ENCODE results near the gene SLC25A17.
"Not testable (repeated sequence)": the region's sequence is repeated elsewhere in the genome, so short reads cannot be mapped to it uniquely, and the experiment has no call there.

Gene SLC25A17, protein sequence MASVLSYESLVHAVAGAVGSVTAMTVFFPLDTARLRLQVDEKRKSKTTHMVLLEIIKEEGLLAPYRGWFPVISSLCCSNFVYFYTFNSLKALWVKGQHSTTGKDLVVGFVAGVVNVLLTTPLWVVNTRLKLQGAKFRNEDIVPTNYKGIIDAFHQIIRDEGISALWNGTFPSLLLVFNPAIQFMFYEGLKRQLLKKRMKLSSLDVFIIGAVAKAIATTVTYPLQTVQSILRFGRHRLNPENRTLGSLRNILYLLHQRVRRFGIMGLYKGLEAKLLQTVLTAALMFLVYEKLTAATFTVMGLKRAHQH

DNA sequence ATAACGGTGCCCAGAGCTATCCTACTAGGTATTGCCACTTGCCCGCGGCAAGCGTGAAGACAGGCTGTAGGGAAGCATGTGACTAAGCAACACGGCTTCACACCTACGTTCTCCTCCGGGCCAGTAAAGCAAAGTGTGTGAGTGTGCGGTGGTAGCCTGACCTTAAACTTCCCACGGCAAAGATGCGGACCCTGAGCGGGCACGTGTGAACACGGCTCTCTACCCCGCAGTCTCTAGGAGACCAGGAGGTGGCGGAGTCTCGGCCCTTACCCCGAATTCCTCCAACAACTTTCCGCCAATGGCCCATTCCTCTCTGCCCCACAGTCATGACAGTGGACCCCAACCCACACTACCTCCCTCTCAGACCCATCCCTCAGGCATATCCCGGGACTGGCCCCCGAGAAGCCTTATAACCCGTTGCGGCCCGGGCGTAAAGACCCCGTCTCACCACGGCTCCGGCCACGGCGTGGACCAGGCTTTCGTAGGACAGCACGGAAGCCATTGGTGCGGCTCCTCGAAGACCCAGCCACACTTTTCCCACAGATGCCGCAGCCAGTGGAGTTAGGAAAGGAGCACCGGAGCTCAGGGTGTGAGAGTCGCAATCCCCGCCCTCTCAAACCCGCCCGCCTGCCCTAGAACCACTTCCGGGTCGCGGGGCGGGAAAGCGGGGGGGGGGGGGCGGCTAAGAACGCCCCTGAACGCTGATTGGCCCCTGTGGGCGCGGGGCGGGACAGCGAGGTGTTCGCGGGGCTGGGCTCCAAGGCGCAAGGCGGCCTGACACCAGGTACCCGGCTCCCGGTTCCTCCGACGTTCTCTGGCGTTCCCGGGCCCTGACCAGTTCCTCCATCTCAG is at the start of gene SLC25A17:
TSS of gene SLC25A17 (minus strand) at position 600 of the 852 bp plus-strand sequence. CDS start at position 502, 98 bp downstream.
- DNase-seq, result peak; percentile 72 to 89

DNA sequence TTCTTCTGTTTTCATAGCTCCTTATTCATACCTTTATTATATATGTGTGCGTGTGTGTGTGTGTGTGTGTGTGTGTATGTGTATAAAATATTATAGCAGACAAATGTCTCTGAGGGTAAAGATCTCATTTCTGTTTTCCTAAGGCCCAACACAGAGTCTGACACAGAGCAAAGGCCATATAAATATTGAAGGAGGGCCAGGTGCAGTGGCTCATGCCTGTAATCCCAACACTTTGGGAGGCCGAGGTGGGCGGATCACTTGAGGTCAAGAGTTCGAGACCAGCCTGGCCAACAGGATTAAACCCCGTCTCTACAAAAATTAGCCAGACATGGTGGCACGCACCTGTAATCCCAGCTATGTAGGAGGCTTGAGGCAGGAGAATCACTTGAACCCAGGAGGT is 49.2 kb upstream of the SLC25A17 start:
- not testable (repeated sequence) for DNase-seq

DNA sequence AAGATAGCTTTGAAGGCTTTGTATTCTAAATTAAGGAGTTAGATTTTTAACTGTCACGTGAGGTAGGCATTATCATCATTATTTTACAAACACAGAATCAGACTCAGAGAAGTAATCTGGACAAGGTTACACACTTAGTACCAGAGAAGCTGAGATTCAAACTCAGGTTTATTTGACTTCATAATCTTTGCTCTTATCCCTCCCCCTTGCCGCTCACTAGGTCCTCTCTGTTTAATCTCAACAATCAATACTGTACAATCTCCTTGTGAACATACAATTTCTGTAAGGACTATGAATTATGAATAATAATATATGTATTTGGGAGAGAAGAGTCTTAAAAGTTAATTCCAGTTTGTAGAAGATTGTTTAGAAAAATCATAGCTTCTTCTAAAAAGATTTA is 48.0 kb upstream of the SLC25A17 start:
- DNase-seq, result no peak

DNA sequence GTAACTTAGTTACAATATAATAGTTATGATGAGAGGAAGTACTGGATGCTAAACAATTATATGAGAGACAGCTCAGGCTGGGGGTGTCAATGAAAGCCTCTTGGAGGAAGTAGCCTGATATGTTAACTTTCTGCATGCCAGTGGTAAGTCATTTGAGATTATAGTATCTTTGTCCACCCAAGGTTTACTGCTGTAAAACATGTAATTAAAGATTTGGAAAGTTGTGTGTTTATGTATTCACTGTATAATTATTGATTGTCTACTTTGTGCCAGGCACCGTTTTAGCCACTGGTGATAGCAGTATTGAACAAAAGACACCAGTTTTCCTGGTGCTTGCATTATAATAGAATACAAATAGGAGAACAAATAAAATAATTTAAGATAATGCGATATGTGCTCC is 43.4 kb upstream of the SLC25A17 start:
- DNase-seq, result no peak

DNA sequence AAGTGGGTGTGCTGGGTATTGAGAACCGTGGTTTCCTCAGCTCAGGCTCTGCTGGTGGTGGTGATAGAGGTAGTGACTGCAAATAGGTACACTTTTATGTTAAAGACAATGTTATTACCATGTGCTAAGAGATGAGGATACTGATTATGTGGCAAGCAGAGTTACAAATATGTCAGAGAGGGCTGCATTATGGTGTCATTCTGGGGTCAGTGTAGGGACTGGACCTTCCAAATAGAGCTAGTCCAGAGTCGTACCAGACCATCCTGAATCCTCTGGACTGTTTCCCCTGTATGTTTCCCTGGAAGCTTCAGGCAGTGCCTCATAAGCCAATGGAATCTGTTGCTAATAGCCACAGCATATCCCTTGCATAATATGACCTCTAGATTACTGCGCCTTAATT is 42.9 kb upstream of the SLC25A17 start, which contains the start of gene DNAJB7:
TSS of gene DNAJB7 (minus strand) at position 101 of the 400 bp plus-strand sequence. CDS start 119 bp downstream, outside the sequence.
- DNase-seq, result no peak

DNA sequence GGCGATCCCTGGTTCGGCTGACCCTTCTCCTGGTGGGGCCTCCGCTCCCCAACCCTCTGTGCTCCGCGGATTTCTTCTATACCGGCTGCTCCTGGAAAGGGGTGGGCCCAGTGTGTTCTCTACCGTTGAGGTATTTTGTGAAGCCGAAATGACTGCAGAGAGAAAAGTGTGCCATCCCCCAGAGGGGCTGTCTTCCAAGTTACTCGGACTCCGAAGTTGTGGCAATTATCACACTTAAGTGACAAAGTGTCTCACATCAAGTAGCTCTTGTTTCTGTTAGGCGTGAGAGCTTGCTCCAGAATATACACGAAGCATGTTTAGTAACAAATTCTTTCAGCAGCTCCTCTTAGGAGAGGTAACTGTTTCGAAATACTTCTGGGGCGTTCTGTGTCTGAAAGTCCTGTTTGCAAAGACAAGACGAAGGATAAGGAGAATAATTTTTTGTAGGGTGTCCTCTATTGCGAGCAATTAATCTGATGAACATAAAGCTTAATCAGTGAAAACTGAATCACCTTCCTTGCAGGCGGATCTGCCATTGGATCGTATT is 38.2 kb upstream of the SLC25A17 start:
- no peak for DNase-seq

DNA sequence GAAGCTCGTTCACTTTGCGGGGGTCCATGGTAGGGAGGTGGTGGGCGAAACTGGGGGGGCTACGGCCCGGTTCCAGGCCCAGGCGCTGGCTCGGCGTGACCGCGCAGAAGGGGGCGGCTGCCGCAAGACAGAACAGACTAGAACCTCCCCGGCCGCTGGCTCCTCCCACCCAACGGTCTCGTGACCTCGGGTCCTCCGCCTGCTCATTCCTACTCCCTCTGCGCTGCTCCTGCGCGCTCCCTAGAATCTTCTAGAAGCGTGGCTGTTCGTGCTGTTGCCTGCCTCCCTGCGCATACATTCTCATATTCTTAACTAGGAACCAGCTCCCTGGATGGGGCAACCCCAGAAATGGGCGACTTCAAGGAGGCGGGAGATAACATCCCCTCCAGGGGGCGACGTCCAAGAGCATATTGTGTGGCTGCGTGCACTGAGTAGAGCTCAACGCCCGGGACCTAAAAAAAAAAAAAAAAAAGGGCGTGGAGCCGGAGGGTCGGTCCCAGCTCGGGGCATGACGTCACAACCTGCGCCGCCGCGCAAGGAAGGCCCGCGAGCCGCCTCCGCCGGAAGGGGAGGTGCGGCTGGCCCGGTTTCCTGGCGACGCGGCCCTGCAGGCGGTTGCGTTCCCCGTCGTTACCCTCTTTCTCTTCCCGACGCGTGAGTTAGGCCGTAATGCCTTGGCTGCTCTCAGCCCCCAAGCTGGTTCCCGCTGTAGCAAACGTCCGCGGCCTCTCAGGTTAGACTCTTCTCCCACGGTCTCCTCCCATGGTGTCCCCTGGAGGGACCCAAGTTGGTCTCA is 37.6 kb upstream of the SLC25A17 start, which contains the start of the genes ST13 and XPNPEP3:
TSS of gene ST13 (minus strand) at position 127 of the 796 bp plus-strand sequence. CDS start at position 28, 99 bp downstream.
TSS of gene XPNPEP3 (plus strand) at position 636 of the 796 bp plus-strand sequence. CDS start at position 670, 34 bp downstream.
- peak; percentile 97 for DNase-seq

DNA sequence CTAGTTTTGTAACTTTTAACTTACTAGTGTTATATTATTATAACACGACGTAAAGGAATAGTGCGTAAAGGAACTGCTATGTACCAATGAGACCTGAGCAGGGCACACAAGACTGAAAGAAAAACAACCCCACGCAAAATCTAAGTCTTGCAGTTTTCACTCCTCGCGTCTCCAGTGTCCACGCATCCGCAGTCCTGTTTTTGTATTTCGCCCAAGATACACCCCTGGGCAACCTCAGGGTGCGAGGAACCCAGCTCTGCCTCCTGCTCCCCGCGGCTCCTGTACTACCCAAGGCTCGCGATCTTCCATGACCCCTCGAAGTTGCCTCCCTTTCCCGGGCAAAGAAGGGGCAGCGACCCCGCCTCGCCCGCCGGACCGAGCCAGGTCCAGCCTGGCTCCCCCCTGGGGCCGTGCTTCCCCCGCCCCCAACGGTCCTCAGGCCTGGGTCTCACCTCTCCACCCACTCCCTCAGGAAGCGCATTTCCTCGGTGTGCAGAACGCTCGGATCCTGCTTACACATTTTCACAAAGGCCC is 36.9 kb upstream of the SLC25A17 start:
- peak; percentile 38 to 41 for DNase-seq

DNA sequence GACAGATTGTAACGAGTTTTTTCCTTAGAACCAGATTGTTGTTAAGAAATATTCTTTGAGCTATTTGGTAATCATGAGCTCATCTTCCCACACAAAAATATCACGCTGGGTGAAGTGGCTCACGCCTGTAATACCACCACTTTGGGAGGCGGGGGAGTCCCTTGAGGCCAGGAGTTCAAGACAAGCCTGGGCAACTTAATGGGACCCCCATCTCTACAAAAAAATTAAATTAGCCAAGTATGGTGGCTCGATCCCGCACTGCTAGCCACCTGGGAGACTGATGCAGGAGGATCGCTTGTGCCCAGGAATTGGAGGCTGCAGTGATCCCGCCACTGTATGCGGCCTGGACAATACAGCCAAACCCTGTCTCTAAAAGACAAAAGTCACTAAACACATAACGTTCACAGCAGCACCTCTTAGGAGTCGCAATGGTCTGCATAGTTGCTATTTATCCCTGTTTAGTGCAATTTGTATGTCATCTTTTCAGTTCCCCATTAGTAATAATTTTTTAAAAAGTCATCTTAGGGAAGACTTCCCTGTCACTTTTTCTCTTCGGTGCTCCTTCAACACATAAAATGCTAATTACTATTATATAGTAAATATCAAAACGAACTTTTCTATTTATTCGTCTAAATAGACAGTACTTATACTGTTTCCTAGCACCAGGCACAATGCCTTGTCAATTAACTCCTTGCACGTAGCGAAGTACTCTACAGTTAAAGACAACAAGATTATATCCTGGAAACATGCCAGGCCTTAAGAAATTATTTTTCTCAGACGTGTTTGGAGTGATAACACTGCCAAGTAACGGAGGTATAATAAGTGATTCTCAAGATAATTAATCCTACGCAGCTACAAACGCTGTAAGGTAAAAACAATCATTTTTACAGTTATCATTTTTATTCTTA is 36.2 kb upstream of the SLC25A17 start:
- DNase-seq, result peak in 1 of 2 experiments; percentile 31

DNA sequence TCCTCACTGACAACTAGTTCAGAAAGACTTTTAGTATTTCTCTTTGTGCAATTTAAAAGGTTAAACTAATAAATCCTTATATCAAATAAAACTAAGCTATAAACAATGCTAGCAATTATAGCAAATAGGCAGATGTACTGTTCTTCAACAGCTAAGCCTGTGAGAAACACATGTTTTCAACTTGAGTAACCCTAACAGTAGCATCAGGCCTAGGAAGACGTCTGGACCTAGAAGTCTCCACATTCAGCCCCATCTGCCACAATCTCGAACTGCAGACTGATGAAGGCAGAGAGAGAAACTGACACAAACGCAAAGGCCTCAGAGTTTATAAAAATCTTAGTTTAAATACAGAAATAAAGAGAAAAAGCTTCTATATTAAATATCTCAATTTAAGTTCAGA is 34.8 kb upstream of the SLC25A17 start:
- peak in 1 of 2 experiments; percentile 52 for DNase-seq

DNA sequence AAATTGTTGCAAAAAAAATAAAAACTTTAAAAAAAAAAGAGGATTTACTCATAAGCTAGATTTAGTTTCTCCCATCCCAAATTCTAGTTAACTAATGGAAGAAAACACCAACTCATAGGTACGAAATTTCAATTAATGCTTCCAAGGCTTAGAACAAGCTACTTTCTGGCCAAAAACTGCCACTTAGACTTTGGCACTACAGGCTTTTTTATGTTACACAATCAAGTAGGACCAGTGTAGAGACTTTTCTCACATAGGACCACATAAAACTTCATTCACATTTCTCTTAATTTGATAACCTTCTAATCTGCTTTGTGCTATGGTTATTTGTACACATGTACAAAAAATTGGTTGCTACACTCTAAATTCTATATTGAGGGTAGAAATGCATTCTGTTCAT is 34.2 kb upstream of the SLC25A17 start:
- no peak for DNase-seq

DNA sequence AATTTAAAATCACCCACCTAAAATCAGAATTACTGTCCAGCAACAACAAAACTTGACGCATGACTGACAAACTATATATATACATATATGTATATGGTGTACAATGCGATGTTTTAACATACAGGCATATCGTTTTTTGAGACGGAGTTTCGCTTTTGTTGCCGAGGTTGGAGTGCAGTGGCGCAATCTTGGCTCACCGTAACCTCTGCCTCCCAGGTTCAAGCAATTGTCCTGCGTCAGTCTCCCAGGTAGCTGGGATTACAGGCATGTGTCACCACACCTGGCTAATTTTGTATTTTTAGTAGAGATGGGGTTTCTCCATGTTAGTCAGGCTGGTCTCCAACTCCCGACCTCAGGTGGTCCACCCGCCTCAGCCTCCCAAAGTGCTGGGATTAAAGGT is 26.7 kb upstream of the SLC25A17 start:
- not testable (repeated sequence) for DNase-seq

DNA sequence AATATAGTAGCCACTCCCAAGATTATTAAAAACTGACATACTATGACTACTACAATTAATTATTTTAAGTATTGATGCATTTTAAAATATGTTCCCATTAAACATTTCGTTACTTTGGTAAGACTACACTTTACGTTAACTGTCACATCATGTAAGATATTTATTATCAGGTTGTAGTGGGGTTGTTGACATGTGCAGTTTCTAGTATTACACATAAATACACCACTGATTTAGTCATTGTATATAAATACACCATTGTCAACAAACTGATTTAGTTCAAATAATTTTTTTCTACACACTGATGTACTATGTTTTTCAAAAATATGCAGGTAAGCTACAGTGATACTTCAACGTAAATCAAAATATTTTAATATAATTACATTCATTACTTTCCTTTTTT is 25.8 kb upstream of the SLC25A17 start:
- no peak for DNase-seq

DNA sequence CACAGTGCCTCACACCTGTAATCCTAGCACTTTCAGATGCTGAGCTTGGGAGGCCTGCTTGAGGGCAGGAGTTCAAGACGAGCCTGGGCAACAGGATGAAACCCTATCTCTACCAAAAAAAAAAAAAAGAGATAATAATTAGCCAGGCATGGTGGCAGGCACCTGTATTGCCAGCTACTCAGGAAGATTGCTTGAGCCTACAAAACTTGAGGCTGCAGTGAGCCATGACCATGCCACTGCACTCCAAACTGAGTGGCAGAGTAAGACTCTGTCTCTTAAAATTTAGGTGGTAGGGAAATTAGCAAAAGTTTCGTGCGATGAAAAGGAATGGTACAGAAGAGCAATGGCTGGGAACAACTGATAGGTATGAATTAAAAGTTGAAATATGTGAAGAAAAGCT is 19.3 kb upstream of the SLC25A17 start:
- no peak for DNase-seq

DNA sequence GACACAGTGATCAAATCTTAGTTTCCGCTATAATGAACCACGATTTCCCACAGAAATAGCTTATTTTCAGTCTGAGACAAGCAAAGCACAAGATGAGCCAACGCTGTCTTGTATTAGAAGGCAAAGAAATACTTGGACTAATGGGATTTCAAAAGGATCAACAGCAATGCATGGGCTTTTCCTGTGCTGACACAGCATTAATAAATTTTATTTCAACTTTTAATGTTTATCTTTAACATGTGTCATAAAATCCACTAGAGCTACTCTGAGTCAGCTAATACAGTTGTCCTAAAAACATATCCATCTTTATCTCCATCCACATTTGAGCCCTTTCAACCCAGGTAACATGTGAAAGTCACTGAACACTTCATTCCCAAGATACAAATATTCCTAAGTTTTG is 15.5 kb upstream of the SLC25A17 start:
- DNase-seq, result no peak

DNA sequence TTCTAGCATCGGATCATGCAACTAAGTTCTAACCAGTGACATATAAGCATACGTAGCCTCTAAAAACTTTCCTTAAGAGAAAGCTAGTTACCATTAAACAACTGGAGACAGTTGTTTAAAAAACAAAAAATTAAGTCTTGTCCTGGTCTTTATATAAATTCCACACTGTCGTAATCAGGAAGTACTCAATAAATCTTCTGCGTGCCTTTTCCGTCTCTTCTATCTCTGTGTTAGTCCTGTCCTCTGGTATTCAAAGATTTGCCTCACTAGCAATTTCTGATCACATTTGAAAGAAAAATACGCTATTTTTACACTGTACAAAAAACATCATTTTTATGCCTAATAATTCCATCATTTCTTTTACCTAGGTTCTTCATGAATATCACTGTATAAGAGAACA is 10.0 kb upstream of the SLC25A17 start:
- no peak for DNase-seq

DNA sequence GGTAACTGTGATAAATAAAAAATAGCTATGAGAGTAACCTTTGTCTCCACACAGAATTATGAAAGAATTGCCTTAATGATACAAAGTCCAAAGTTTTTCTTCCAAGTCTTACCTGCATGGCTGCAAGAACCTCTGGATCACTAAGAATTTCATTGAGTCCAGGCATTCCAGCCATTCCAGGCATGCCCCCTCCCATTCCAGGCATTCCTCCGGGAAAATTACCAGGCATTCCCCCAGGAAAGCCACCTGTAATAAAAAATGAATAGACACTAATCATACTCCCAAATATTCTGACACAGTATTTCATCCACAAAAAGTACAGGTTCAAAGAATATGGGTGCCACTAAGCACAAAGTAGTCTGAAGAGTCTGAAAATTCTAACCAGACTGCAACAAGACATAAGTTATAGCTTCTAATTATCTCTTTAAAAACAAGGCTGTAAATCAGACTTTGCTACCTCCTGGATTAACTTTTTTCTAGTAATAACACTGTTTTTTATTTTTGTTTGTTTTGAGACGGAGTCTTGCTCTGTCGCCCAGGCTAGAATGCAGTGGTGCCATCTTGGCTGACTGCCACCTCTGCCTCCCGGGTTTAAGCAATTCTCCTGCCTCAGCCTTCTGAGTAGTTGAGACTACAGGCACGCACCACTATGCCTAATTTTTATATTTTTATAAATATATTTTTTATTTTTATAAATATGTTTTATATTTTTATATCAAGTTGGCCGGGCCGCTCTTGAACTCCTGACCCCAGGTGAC is 8.0 kb upstream of the SLC25A17 start:
- no peak for DNase-seq

DNA sequence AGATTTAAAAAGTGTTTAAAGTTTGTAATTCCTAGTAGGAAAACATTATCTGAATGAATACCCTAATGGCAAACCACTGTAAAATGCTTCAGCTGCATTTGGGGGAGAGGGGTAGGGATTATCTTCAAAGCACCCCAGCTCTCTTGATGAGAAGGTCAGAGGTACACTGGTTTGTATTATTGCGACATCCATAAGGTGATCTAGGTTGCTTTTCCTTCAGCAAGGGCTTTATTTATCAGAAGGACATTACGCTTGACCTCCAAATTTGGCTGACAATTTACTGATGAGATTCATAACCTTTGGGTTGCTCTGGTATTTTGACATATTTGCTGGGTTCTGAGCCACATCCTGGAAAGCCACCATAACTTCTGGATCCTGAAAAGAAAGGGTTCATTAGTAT is 7.1 kb upstream of the SLC25A17 start:
- DNase-seq, result not testable (repeated sequence)

DNA sequence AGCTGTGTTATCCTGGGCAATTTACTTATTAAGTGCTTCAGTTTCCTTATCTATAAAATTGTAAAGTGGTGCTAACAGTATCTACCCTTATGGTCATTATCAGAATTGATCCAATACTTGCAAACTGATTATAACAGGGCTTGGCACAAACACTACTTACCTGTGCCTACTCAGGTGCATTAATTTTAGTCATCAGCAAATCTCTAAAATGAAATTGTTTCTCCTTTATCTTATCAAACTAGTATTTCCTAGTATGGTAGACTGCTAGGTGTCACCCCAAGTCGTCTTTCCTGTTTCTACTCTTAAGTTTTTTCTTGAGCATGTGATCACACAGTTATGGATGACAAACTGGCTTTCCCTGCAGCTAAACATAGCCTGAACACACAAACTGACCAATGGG is 4.3 kb upstream of the SLC25A17 start:
- DNase-seq, result no peak

DNA sequence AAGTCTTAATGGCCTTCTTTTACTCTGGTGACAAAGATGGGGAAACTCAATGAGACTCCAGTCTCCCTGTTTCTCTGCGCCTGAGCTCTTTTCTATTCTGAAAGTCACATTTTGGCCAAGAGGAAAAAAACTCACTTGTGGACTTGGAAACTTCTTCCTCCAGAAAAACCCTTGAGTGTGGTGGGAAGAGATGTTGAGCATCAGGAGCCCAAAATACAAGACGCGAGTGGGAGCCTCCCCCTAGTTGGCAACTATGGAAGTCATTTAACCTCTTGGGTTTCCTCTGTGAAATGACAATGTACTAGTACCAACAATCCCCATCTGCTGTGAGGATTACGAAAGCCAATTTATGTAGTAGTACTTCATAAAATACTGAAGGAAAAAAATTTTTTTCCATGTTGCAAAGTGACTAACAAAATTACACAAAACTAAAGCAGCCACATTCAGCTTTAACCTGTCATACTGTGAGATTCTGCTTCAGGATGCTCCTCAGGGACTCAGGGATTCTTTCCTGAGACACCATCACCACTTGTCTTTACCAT is 524 bp upstream of the SLC25A17 start:
- DNase-seq, result peak; percentile 23 to 66

Data from NCI-H524 (cell line).